Spinal cord (tissue), 10 donors: ENCODE results near the gene CGN. TPM values are rescaled to one million over a fixed set of nuclear protein-coding genes. Genes with fewer than 3 reads are reported as not detected.
"Not testable (repeated sequence)": the region's sequence is repeated elsewhere in the genome, so short reads cannot be mapped to it uniquely, and the experiment has no call there.

Experiments
- DNase-seq, 6 donors: peaks; one replicate each; pipeline versions ENCODE4 v3.0.0 to v3.0.0-alpha.2; 2013 to 2015; ENCODE audit warnings: low spot score in 6 of 6, low read depth in 4 of 6
- H3K27ac ChIP-seq: one replicate; pipeline ENCODE4 v1.5.1; 2013; ENCODE audit warnings: low read depth, low read length, control low read depth
- H3K27me3 ChIP-seq: one replicate; pipeline ENCODE4 v1.6.1; 2013; ENCODE audit warnings: low read length; ENCODE audit not compliant: control insufficient read depth, insufficient read depth
- H3K36me3 ChIP-seq: one replicate; pipeline ENCODE4 v1.6.1; 2013; ENCODE audit warnings: low read length; ENCODE audit not compliant: control insufficient read depth, insufficient read depth
- H3K4me1 ChIP-seq: one replicate; pipeline ENCODE4 v1.6.1; 2013; ENCODE audit warnings: low read length; ENCODE audit not compliant: control insufficient read depth, insufficient read depth
- H3K4me3 ChIP-seq: one replicate; pipeline ENCODE4 v1.5.1; 2013; ENCODE audit warnings: low read depth, low read length, control low read depth
- H3K9me3 ChIP-seq: one replicate; pipeline ENCODE4 v1.6.1; 2013; ENCODE audit warnings: low read length; ENCODE audit not compliant: control insufficient read depth, insufficient read depth
- WGBS: methylation state at CpG from one replicate; pipeline ENCODE4 v1.1.5; 2013; ENCODE audit warnings: missing lambda C conversion rate; ENCODE audit not compliant: insufficient coverage; 5-methylcytosine and 5-hydroxymethylcytosine counted together
- polyA plus RNA-seq, 2 donors: library from polyadenylated mRNA; unstranded; fragments of 120-200 nt; gene quantifications; one replicate each; pipeline ENCODE4 v1.2.1, GENCODE V29; 2013; ENCODE audit not compliant: insufficient read length in 2 of 2
- total RNA-seq, 2 donors: library from RNA; depleted of rRNA in 1 of 2; stranded (reverse); fragments of 120-200 nt in 1 of 2; fragments of >200 nt in 1 of 2; gene quantifications; one replicate each; pipeline versions ENCODE4 v1.2.3 to v1.2.4, GENCODE V29; 2013 to 2014
- donor health status: healthy.

CGN gene
- total and polyA plus RNA-seq, 4 donors: 2.4 to 14.1 (median 5.5) TPM

DNA sequence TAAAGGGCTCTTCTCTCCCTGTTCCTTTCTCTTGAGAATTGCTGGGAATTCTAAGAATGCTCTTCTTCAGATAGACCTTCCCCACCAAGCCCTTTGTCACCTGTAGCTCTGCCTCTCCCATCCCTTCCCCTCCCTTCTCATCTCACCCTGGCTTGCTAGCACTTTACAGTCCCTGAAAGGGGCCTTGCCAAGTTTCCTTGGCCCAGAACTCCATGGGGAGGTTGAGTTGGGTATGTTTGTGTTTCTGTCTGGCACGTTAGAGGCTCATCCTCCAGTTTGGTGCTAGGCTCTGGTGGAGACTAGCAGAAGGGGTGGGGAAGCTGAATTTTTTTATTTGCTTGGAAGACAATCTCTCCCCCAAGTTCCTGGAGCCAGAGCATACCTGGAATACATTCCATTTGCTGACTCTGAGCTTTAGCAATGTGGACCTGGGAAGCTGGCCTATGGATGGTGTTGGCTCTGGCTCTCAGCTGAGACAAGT, 4.9 kb downstream of the CGN start:
- DNase-seq: no peak
- Histone ChIP-seq H3K9me3 (no peaks in the 10 kb centered on the region), H3K4me1 (peaks cover 22% of the 10 kb centered on the region), H3K4me3 (no peak overlapping the region), H3K36me3 (peaks cover 22% of the 10 kb centered on the region), H3K27me3 (peaks cover 8% of the 10 kb centered on the region), H3K27ac (no peak overlapping the region)
- WGBS: no CpG with 5 or more reads among the region's 1 CpG

DNA sequence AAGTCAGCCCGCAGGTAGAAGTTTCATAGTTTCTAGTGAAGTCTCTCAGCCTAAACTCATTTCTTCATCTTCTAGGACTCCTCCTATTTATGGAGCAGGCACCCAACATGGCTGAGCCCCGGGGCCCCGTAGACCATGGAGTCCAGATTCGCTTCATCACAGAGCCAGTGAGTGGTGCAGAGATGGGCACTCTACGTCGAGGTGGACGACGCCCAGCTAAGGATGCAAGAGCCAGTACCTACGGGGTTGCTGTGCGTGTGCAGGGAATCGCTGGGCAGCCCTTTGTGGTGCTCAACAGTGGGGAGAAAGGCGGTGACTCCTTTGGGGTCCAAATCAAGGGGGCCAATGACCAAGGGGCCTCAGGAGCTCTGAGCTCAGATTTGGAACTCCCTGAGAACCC, 7.2 kb downstream of the CGN start:
- no peaks in the 10 kb centered on the region for H3K9me3 ChIP-seq
- H3K4me1 ChIP-seq: peaks cover 4% of the 10 kb centered on the region
- H3K27me3 ChIP-seq: no peaks in the 10 kb centered on the region
- H3K36me3 ChIP-seq: peaks cover 30% of the 10 kb centered on the region
- 94% methylated on average over 8 of the region's 12 CpGs for WGBS
- no peak overlapping the region for H3K27ac ChIP-seq
- no peak overlapping the region for H3K4me3 ChIP-seq
- no peak for DNase-seq

DNA sequence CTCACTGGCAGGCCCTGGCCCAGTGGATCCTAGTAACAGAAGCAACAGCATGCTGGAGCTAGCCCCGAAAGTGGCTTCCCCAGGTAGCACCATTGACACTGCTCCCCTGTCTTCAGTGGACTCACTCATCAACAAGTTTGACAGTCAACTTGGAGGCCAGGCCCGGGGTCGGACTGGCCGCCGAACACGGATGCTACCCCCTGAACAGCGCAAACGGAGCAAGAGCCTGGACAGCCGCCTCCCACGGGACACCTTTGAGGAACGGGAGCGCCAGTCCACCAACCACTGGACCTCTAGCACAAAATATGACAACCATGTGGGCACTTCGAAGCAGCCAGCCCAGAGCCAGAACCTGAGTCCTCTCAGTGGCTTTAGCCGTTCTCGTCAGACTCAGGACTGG, 7.7 kb downstream of the CGN start:
- peaks cover 31% of the 10 kb centered on the region for H3K36me3 ChIP-seq
- no peak for DNase-seq
- H3K27me3 ChIP-seq: no peaks in the 10 kb centered on the region
- no peak overlapping the region for H3K4me3 ChIP-seq
- 94% methylated on average over 15 of the region's 15 CpGs for WGBS
- H3K4me1 ChIP-seq: peaks cover 2% of the 10 kb centered on the region
- no peak overlapping the region for H3K27ac ChIP-seq
- no peaks in the 10 kb centered on the region for H3K9me3 ChIP-seq

DNA sequence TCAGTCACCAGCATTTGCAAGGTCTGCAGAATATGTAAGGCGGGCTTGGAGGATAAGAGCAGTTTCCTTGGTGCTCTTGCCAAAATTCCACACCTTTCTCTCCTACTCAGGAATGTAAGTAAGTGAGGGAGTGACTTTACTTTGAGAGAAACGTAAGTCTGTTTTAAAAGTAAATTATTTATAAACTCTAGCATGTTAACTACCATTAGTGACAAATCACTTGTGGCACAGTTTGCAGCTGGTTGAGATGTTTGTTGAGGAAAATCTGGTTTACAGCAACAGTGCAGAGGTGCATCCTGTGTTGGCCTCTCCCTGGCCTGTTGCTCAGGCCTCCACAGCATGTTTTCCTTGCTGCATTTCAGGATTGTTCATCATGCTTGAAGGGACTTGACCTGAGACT, 8.5 kb downstream of the CGN start:
- WGBS: no CpG with 5 or more reads among the region's 2 CpGs
- Histone ChIP-seq H3K9me3 (no peaks in the 10 kb centered on the region), H3K36me3 (peaks cover 34% of the 10 kb centered on the region), H3K27me3 (no peaks in the 10 kb centered on the region), H3K27ac (no peak overlapping the region), H3K4me1 (no peaks in the 10 kb centered on the region), H3K4me3 (no peak overlapping the region)
- no peak for DNase-seq

DNA sequence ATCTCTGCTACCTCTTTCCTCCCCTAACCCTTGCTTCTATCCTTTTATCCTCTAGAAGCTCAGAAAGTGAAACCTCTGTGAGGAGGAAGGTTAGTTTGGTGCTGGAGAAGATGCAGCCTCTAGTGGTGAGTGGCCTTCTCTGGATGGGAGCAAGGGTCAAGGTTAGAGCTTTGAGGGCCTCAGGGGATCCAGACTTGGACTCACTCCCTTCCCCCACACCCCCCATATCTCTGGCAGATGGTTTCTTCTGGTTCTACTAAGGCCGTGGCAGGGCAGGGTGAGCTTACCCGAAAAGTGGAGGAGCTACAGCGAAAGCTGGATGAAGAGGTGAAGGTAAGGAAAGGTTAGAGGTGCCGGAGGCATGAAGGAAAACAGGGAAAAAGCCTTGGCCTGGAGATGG, 9.2 kb downstream of the CGN start:
- no peak overlapping the region for H3K27ac ChIP-seq
- no peaks in the 10 kb centered on the region for H3K27me3 ChIP-seq
- no peaks in the 10 kb centered on the region for H3K9me3 ChIP-seq
- peaks cover 40% of the 10 kb centered on the region for H3K36me3 ChIP-seq
- no peak overlapping the region for H3K4me3 ChIP-seq
- DNase-seq: no peak
- WGBS: 86% methylated on average over 4 of the region's 4 CpGs
- H3K4me1 ChIP-seq: no peaks in the 10 kb centered on the region

DNA sequence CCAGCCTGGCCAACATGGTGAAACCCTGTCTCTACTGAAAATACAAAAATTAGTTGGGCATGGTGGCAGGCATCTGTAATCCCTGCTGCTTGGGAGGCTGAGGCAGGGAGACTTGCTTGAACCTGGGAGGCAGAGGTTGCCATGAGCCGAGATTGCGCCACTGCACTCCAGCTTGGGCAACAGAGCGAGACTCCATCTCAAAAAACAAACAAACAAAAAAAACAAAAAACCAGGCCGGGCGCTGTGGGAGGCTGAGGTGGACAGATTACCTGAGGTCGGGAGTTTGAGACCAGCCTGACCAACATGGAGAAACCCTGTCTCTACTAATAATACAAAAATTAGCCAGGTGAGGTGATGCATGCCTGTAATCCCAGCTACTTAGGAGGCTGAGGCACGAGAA, 11.2 kb downstream of the CGN start:
- peaks cover 48% of the 10 kb centered on the region for H3K36me3 ChIP-seq
- WGBS: no CpG with 5 or more reads among the region's 7 CpGs
- DNase-seq, H3K4me3 ChIP-seq, H3K27me3 ChIP-seq, H3K9me3 ChIP-seq, H3K4me1 ChIP-seq, H3K27ac ChIP-seq: not testable (repeated sequence)

DNA sequence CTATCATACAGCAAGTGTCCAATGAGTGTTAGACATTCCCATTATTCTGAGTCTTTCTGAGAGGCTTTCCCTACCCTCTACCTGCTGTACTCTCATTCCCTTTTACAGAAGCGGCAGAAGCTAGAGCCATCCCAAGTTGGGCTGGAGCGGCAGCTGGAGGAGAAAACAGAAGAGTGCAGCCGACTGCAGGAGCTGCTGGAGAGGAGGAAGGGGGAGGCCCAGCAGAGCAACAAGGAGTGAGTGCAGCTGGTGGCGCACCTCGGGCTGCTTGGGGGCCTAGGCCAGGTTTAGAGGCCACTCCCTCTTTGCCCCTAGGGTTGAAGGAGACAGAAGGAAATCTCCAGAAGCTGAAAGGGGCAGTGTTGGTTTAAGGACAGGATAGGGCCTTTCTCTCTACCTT, 12.1 kb downstream of the CGN start:
- Histone ChIP-seq H3K4me3 (no peak overlapping the region), H3K36me3 (peaks cover 51% of the 10 kb centered on the region), H3K9me3 (no peaks in the 10 kb centered on the region), H3K27me3 (no peaks in the 10 kb centered on the region), H3K4me1 (no peaks in the 10 kb centered on the region), H3K27ac (no peak overlapping the region)
- no peak for DNase-seq
- WGBS: 44% methylated on average over 3 of the region's 5 CpGs

DNA sequence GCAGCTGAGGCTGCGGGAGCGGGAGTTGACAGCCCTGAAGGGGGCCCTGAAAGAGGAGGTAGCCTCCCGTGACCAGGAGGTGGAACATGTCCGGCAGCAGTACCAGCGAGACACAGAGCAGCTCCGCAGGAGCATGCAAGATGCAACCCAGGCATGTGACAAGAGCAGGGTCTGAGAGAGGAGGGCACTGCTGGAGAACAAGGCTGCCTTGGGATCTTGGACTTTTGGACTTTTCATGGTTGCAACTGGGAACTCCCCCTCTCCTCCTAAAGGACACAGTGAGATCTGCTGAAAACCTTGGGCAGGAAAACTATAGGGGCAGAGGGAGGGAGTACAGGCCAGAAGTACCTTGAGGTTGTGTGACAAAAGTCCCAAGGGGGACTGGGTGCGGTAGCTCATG, 13.5 kb downstream of the CGN start:
- peaks cover 48% of the 10 kb centered on the region for H3K36me3 ChIP-seq
- no peaks in the 10 kb centered on the region for H3K4me1 ChIP-seq
- H3K27ac ChIP-seq: no peak overlapping the region
- 93% methylated on average over 7 of the region's 7 CpGs for WGBS
- no peaks in the 10 kb centered on the region for H3K27me3 ChIP-seq
- H3K4me3 ChIP-seq: no peak overlapping the region
- H3K9me3 ChIP-seq: no peaks in the 10 kb centered on the region
- no peak for DNase-seq

DNA sequence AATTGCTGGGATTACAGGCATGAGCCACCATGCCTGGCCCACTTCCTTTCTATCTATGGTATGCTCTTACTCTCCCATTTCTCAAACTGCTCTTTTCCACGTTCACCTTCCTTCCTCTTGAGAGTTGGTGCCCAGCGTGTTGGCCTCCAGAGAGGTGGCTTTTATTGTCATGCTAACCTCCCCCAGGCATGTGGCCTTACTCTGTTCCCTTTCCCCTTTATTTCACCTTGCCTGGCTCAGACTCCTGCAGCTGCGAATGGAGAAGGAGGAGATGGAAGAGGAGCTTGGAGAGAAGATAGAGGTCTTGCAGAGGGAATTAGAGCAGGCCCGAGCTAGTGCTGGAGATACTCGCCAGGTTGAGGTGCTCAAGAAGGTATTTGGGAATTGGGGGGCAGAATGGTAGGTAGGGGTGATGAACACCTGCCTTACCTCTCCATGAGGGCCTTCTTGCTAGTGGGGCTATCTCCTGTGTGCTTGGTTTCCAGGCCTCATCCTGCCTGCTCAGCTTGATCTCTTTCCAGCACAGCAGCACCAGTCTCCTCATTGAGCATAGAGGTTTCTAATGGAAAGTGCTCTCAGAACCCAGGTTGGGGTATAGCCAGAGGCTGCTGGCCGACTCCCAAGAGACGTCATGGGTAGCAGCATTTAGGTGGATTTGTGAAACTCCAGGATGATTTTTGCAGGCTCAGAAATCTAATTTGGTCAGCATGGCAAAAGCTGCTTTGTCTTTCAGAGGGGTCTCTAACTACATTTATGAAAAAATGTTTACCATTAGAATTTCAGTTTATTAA, 15.7 kb downstream of the CGN start:
- H3K27ac ChIP-seq: no peak overlapping the region
- WGBS: 78% methylated on average over 7 of the region's 7 CpGs
- no peak overlapping the region for H3K4me3 ChIP-seq
- no peaks in the 10 kb centered on the region for H3K4me1 ChIP-seq
- peak in 1 of 6 donors; percentile 5 for DNase-seq
- H3K9me3 ChIP-seq: no peaks in the 10 kb centered on the region
- no peaks in the 10 kb centered on the region for H3K27me3 ChIP-seq
- peaks cover 50% of the 10 kb centered on the region for H3K36me3 ChIP-seq

DNA sequence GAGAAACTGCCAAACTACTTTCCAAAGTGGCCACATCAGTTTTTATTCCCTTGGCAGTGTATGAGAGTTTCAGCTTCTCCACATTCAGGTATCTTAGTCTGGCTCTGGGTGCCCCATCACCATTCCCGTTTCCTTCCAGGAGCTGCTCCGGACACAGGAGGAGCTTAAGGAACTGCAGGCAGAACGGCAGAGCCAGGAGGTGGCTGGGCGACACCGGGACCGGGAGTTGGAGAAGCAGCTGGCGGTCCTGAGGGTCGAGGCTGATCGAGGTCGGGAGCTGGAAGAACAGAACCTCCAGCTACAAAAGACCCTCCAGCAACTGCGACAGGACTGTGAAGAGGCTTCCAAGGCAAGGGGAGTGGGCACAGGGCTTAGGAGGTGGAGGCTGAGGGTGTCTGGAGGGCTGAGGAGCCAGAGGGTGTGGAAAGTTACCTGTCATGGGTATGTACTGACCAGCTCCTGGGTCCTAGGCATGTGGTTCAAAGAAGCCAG, 18.1 kb downstream of the CGN start:
- Histone ChIP-seq H3K27ac (no peak overlapping the region), H3K27me3 (no peaks in the 10 kb centered on the region), H3K4me3 (no peak overlapping the region), H3K9me3 (no peaks in the 10 kb centered on the region), H3K4me1 (no peaks in the 10 kb centered on the region), H3K36me3 (peaks cover 54% of the 10 kb centered on the region)
- WGBS: 83% methylated on average over 3 of the region's 11 CpGs
- no peak for DNase-seq
